Transverse colon (tissue), 4 donors: ENCODE data around the gene ALPK3.

Experiments
- POLR2AphosphoS5 ChIP-seq, 3 donors: sonication (generic); formaldehyde crosslinking; IDR thresholded peaks; one replicate each; pipeline ENCODE4 v1.6.1; 2016; ENCODE audit warnings: antibody characterized with exemption in 3 of 3
- TF ChIP-seq, protein P1 (sequence below), 5 experiments: fragments of 200-600 bp in 3 of 5; fragments of 450-650 bp in 2 of 5; sonication (generic) in 3 of 5; IDR thresholded peaks; 1 replicate in 2 of 5; 2 replicates in 3 of 5; pipeline ENCODE4 v1.5.1; 2016 to 2017; ENCODE audit warnings: antibody characterized with exemption in 5 of 5, inconsistent platforms in 3 of 5, mild to moderate bottlenecking in 2 of 5, moderate library complexity in 1 of 5

DNA sequence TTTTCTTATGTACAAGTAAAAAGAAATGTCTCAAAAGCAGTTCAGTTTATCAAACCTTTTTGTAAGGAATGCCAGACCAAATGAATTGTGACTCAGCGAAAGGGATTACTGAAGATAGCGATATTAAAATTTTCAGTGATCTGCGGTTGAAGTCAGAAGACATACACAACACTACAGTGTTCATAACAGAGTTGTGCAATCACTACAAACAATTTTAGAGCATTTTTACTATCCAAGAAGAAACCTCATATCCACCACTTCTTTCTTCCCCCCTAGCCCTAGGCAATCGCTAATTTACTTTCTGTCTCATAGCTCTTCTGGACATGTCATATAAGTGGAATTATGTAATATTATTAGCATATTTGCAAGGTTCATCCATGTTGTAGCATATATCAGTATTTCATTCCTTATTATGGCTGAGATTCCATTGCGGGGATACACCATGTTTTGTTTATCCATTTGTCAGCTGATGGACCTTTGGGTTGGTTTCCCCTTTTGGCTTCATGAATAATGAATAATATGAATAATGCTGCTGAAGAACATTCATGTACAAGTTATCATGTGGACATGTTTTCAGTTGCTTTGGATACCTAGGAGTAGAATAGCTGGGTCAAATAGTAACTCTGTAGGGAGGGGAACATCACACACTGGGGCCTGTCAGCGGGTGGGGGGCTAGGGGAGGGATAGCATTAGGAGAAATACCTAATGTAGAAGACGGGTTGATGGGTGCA is 23.6 kb upstream of the ALPK3 start:
- TF ChIP-seq POLR2AphosphoS5 (IDR thresholded peaks at IDR 0.05) = no peak
- TF ChIP-seq, protein P1, sequence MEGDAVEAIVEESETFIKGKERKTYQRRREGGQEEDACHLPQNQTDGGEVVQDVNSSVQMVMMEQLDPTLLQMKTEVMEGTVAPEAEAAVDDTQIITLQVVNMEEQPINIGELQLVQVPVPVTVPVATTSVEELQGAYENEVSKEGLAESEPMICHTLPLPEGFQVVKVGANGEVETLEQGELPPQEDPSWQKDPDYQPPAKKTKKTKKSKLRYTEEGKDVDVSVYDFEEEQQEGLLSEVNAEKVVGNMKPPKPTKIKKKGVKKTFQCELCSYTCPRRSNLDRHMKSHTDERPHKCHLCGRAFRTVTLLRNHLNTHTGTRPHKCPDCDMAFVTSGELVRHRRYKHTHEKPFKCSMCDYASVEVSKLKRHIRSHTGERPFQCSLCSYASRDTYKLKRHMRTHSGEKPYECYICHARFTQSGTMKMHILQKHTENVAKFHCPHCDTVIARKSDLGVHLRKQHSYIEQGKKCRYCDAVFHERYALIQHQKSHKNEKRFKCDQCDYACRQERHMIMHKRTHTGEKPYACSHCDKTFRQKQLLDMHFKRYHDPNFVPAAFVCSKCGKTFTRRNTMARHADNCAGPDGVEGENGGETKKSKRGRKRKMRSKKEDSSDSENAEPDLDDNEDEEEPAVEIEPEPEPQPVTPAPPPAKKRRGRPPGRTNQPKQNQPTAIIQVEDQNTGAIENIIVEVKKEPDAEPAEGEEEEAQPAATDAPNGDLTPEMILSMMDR (IDR thresholded peaks at IDR 0.05) = no peak
